ENCODE data around the gene SPTBN1.

GRCh38 chr2:54486766-54487165 is 30.6 kb downstream of the SPTBN1 start:
- TF ChIP-seq CTCF (IDR thresholded peaks at IDR 0.05) (no peak), POLR2A (IDR thresholded peaks at IDR 0.05) (no peak)

Measured in ovary (tissue), 3 donors.